T-helper 2 cell (primary cell): ENCODE data around the gene SPINK5.
"Not testable (repeated sequence)": the region's sequence is repeated elsewhere in the genome, so short reads cannot be mapped to it uniquely, and the experiment has no call there.

Source experiments
- DNase-seq, 5 experiments: peaks; one replicate each; pipeline versions ENCODE4 v3.0.0 to v3.0.0-alpha.2; 2012 to 2022
- total RNA-seq, 2 donors: gene quantifications; one replicate each; lab custom pipeline; 2026; lab: John Stamatoyannopoulos, UW

SPINK5 gene, protein sequence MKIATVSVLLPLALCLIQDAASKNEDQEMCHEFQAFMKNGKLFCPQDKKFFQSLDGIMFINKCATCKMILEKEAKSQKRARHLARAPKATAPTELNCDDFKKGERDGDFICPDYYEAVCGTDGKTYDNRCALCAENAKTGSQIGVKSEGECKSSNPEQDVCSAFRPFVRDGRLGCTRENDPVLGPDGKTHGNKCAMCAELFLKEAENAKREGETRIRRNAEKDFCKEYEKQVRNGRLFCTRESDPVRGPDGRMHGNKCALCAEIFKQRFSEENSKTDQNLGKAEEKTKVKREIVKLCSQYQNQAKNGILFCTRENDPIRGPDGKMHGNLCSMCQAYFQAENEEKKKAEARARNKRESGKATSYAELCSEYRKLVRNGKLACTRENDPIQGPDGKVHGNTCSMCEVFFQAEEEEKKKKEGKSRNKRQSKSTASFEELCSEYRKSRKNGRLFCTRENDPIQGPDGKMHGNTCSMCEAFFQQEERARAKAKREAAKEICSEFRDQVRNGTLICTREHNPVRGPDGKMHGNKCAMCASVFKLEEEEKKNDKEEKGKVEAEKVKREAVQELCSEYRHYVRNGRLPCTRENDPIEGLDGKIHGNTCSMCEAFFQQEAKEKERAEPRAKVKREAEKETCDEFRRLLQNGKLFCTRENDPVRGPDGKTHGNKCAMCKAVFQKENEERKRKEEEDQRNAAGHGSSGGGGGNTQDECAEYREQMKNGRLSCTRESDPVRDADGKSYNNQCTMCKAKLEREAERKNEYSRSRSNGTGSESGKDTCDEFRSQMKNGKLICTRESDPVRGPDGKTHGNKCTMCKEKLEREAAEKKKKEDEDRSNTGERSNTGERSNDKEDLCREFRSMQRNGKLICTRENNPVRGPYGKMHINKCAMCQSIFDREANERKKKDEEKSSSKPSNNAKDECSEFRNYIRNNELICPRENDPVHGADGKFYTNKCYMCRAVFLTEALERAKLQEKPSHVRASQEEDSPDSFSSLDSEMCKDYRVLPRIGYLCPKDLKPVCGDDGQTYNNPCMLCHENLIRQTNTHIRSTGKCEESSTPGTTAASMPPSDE
- 0 reads per million in 2 donors for total RNA-seq

DNA sequence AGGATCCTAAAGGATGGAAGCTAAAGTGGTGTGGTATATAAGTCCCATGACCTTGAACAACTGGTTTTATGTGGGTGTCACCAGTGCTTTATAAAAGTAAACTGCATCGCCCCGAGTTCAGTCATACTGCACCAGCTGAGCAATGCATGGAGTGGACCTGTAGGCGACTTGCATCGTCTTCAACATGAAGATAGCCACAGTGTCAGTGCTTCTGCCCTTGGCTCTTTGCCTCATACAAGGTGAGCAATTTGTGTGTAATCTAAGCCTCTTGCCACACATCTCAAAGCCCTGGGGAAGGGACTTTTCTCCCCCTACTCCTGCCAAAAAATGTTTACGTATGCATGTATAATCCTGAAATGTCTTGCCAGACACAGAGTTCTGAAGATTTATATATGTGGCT is at the start of gene SPINK5:
SPINK5 (plus strand) TSS at position 120 of the 400 bp plus-strand sequence; CDS start at position 185, 65 bp downstream.
- DNase-seq: no peak

DNA sequence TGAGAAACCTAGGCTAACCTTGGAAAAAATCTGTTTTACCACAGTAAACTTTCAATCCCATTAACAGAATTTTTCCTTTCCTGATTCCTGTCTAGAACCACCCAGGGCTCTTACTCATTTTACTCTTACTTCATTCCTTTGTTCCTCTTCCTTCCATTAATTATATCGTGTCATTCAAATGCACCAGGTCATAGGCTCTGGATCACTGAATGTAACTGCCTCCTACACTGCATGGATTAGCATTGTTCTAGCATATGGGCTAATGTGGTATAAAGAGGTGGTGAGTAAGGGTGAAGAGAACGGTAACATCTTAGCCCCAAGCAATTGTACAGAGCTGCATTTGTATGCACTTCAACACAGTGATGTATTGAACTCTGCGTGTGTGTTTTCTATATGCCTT is 49.5 kb upstream of the SPINK5 start:
- DNase-seq: no peak

DNA sequence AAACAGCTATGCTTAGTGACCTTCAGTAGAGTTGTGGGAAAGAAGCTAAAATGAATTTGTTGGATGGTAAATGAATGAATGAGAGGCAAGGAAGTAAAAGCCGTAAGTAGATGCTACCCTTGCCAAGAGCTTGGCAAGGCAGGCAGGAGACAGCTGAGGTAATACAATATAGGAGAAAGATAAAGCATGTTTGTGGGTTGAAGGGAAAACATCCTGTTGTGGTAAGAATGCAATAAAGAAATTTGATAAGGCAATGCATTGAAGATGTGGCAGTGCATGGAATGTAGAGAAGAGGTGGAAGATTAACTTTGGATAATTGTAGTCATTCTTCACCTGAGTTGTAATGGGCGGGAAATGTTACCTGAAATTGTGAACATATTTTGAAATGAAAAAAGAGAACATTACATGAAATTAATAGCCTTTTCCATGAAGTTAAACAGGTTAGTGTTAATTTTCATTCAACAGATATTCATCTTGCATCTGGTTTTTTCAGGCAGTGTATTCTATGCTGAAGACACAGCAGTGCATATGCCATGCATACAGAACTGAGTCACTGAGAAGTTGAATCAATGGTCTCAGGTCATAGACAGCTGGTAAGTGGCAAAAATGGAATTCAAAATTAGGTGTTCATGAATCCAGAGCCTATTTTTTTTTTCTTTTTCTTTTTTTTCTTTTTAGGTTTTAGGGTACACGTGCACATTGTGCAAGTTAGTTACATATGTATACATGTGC is 43.4 kb upstream of the SPINK5 start:
- DNase-seq: no peak

DNA sequence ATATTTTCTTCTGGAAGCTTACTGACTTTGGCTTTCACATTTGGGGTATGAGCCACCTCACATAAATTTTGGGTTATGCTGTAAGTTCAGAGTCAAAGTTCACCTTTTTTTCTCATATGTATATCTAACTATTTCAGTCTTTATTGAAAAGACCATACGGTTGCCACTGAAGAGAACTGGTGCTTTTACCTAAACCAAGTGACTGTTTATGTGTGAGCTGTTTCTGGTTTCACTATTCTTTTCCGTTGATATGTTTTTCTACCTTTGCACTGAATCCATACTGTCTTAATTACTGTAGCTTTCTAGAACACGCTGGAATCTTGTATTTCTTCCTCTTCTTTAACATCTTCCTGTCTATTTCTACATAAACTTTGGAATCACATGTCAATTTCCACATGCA is 36.3 kb upstream of the SPINK5 start:
- no peak for DNase-seq

DNA sequence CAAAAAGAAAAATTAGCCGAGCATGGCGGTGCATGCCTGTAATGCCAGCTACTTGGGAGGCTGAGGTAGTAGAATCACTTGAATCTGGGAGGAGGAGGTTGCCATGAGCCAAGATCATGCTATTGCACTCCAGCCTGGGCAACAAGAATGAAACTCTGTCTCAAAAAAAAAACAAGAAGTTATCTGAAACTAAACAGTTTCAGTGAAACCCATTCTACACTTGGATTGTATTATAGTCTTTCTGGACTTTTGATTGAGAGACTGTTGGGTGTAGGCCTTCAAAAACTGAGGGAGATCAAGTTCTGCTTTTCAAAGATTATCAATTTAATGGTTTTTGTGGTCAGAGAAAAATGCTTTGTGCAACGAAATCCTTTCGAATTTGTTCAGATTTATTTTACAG is 34.6 kb upstream of the SPINK5 start:
- no peak for DNase-seq

DNA sequence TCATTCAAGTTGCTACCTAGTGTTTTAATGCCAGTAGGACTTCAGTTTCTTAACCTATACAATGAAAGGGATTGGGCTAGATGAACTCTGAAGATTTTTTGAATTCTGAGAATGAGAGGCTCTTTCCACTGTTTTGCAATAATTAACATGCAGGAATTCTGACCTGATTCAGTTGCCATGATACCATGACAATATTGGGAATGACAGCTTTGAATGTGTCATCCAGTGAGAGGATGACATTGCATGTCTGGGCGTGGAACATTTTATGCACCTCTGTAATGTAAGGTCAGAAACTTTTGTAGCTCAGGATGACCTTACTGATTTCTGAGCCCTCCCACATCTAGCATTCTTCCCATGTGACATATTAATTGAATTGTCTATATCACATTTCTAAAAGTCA is 30.6 kb upstream of the SPINK5 start:
- no peak for DNase-seq

DNA sequence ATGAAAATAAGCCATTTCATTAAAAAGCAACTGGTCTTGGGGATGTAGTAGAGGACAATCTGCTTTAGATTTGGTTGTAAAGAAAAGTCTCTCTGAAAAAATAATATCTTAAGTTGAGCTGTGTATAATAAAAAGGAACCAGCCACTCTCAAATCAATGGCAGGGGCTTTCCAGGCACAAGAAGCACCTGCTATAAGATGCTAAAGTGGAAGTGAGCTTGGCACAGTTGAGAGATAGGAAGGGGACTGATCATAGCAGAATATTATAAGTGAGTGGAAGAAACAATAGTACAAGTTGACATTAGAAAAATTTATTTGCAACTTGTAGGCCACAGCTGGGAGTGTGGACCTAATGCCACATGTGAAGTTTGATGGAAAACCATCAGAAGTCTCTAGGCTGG is 28.1 kb upstream of the SPINK5 start:
- no peak for DNase-seq

DNA sequence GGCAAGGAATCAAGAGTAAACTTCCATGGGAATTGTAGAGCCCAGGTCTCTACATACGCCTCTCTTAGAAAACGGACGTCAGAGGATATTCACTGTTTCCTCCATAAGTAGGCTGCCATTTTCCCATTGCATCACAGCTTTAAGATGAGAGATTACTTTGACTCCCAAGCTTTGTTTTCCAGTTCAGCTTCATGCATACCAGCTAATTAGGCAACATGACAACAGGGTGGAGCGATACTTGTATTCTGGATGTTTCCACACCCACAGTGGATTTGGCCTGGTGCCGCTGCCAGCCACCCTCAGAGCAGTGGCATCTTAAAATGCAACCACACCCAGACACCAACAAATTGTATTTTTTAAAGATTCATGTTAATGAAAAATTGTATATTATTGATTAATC is 20.9 kb upstream of the SPINK5 start:
- no peak for DNase-seq

DNA sequence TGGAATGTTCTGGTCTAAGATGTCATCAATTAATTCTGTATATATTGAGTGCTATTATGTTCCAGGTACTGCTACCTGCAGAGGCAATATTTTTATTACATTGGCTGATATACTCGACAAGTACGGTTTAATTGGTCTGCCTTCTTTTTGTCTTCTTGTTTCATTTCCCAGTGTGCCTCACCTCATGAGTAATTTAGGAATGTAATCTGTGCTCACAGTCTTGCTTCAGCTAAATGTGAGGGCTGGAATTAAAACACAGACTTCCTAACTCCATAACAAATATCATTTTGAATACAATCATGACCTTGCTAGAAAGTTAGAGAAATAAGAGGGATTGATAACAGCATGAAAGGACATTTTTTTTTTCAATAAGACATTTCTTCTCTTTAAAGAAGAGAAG is 20.1 kb upstream of the SPINK5 start:
- DNase-seq: no peak

DNA sequence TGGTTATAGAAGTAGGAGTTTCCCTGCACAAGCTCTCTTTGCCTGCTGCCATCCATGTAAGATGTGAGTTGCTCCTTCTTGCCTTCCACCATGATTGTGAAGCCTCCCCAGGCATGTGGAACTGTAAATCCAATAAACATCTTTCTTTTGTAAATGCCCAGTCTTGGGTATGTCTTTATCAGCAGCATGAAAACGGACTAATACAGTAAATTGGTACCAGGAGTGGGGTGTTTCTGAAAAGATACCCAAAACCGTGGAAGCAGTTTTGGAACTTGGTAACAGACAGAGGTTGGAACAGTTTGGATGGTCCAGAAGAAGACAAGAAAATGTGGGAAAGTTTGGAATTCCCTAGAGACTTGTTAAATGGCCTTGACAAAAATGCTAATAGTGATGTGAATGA is 8.6 kb upstream of the SPINK5 start:
- not testable (repeated sequence) for DNase-seq

DNA sequence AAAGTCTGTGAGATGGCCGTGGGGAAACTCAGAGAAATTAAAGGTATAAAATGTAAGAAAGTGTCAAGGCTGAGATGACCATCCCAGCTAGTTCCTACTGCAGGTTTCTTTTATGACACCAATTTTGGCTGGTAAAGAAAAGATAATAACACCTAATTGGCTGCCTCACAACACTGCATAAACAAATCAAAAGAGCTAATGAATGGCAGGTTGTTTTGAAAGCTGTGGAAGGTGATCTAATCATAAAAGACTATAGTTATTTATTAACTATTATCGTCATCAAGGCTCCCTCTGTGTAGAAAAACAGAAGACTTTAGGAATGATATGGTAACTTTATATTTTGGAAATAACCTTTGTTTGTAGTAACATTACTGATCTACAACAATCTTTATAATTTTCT is 3.5 kb upstream of the SPINK5 start:
- no peak for DNase-seq

DNA sequence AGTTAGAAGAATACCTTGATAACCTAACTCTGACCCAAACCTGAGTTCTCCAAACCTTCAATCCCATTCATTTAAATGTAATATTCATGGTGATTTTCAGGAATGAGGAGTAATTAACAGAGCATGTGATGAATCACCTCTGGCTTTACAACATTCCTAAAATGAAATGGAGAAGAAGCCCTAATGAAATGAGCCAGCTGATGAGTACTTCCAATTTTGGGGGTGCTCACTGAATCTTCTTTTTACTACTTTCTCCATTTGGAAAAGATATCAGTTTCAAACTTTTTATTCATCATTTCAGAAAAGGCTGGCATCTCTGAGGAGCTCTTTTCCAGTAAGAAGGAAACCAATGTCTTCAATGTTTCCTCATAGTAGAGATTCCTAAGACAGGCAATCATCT is 2.9 kb upstream of the SPINK5 start:
- DNase-seq: no peak

DNA sequence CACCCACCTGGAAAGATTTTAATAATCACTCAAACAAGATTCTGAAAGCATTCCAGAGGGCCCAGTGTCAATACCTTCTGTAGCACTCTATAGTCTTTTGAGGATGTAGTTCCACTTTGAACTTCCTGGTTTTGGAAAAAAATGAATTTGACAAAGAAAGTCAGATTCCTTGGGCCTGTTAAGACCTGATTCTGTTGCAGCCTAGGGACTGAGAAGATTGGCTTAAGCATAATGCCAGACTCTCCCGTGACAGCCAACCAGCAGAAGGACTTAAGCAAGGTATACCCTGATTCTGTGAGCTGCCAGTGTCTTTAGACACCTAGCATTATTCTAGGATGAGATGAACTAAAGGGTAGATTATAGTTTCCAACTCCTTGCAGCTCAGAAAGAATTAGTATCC is 6.8 kb downstream of the SPINK5 start:
- no peak for DNase-seq

DNA sequence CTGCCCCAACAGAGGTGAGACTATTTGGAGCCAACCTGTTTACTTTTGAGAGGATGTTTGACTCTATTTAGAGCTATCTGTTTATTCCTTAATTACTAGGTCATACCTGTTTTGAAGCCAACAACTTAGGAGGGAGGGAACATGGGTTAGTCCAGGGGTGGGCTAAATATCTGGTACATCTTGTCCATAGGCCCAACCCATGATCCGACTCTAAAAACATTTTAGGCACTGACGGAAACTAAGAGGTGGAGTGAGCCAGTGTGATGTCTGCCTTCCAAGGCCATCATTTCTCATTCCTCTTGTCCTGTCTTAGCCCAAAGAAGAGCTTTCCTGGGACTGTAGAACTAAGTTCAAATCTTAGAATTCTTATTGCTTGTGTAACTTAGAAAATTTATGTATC is 8.4 kb downstream of the SPINK5 start:
- no peak for DNase-seq

DNA sequence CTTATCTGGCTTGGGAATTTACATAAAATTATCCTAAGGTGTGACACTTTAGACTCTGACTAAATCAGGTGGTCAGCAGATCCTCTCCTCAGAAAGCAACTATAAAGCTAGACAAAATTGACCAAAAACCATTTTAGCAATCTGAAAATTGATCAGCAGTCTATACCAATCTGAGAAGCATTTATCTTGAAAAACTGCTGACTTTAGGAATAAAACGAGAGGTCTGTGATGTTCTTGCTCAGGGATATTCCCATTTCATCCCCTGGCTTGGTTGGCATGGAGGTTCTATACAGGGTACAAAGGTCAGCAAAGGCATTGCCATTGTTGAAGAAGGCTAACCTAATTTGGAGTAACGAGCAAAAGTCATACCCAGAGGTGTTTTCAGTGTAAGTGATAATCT is 11.7 kb downstream of the SPINK5 start:
- no peak for DNase-seq

DNA sequence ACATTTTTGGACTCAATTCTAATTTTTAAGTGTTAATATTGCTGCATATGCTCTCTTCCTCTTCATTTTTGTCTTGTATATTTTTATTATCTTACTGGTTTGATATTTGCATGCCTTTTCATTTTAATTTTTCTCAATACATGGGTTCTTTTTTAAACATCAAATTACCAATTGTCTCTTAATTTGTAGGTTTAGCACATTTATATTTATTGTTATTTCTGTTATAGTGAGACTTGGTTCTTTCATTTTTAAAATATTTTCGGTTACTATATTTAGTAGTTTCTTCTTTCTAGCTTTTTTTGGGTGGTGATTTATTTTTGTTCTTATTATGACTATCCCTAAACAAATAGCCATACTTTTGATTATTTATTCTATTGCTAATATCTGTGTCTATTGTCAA is 19.4 kb downstream of the SPINK5 start:
- no peak for DNase-seq

DNA sequence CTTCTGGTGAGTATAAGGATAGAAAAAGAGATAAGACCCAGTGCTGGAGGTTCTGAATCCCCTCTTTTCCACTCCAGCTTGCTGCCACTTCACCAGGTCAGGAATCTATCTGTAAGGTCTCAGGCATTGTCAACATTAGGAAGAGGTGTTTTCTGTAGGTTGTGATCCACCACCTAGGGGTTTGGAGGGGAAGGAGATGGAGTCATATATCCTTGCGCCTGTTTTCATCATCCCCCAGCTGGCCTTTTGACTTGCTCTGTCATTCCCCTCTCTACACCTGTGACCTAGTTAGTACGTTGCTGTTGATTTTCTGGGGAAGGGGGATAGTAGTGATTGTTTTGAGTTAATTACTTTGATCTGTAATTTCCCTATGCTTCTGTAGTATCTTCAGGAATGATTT is 20.5 kb downstream of the SPINK5 start:
- no peak for DNase-seq

DNA sequence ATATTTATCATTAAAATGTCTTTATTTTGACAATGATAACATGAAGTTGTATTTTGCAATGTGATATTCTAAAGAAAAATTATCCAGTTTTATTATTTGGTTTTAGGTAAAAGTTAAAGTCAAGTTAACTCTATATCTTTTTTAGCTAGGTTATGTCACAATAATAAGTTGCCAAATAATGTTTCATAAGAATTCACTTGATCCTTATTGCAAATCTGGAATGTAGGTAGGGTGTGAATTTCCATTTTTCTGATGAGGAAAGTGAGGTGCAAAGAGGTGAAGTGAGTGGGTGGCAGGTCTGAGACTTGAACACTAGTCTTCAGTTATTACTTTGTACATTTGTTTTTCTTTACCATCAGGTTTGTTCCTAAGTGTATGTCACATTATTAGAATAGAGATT is 21.5 kb downstream of the SPINK5 start:
- no peak for DNase-seq

DNA sequence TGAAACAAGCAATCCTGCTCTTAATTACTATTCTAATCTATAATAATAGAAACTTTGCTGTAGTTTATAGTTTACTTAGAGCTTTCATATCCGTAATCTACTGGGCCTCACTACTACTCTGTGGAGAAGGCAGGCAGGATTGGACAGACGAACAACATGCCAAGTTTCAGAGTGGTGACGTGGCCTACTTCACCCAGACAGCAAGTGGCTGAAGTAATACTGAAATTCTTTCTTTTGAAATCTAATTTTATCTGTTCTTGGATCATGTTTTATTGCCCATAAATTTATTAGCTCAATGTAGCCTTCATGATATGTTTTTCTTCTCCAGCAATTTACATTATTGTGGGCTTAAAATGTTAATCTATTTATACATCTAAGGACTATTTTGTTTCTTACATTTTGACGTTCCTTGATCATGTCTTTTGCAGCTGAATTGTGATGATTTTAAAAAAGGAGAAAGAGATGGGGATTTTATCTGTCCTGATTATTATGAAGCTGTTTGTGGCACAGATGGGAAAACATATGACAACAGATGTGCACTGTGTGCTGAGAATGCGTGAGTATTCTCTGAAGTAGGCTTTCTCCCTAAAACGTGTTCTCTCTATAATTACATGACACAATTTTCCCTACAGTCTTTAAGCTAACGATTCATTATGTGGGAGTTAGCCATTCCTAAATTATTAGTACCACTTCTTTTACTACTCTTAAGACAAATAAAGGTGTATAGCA is 22.4 kb downstream of the SPINK5 start:
- DNase-seq: no peak

DNA sequence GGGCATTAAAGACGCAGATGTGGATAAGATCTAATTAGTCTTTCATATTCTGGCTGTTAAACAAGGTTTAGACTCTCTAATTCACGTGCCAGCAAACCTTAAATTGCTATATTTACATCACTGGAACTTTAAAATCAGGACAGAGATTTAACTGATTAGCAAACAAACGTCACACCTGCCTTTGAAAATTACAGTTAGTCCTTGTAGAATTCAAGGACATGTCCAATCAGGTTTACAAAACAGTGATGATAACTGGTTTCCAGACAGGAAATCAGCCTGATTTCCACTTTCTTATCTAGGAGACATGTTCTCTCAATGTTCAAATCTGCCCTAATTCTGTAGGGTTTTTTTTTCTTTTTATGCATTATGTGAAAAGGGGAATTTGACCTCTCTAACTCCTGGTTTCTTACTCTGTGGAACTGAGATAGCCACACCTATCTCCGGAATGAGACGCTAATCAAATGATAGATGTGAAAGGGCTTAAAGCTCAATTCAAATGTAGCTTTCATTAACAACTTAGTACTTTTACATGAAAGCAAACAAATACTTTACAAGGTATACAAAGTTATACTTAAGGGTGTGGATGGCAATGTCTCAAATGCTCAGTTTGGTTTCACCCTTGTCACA is 26.5 kb downstream of the SPINK5 start:
- no peak for DNase-seq

DNA sequence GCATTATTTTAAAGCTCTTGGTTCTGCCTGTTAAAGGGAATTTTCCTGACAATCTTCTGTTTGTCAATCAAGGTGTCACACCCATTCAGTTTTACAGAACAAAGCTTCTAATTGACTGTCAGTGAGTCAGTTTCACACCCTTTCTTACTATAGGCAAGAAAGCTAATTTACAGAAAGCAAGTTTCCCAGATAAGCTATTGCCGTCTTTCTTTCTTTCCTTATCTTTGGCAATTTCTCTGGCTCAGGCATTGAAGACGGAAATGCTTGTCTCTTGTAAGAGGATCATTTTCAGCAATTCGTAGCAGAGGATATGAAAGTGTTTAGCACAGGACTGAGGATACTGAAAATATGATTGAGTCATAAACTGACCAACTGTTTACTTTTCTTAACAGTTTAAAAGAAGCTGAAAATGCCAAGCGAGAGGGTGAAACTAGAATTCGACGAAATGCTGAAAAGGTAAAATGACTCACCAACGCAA is 27.0 kb downstream of the SPINK5 start:
- no peak for DNase-seq
